Endometrium (tissue), 2 donors: ENCODE measurements around the gene CYRIA.

ENCODE experiments used
- FAIRE-seq: peaks from 2 replicates; lab custom pipeline; 2012; peaks lifted over from hg19 to GRCh38; lab: Jason Lieb, UNC
- donor health status: control.
- donor health status: control.

CYRIA gene

GRCh38 chr2:16665748-16666448 is at the start of gene CYRIA:
TSS of gene CYRIA (minus strand) at chr2:16665834. CDS start at chr2:16588119, 77,715 bp downstream.
- FAIRE-seq, result no peak

- FAIRE-seq, result no peak
These were observed 47.4 kb upstream of the CYRIA start for GRCh38 chr2:16713011-16713423.

- no peak for FAIRE-seq
These were observed 44.1 kb upstream of the CYRIA start for GRCh38 chr2:16709769-16710168.

GRCh38 chr2:16708173-16708572 is 42.5 kb upstream of the CYRIA start:
- no peak for FAIRE-seq

GRCh38 chr2:16707014-16707623 is 41.5 kb upstream of the CYRIA start:
- no peak for FAIRE-seq

- no peak for FAIRE-seq
These were observed 35.1 kb upstream of the CYRIA start for GRCh38 chr2:16700551-16701259.

- FAIRE-seq, result no peak
These were observed 28.2 kb upstream of the CYRIA start for GRCh38 chr2:16693854-16694253.

GRCh38 chr2:16691261-16691660 is 25.6 kb upstream of the CYRIA start:
- FAIRE-seq, result no peak

- no peak for FAIRE-seq
These were observed 22.3 kb upstream of the CYRIA start for GRCh38 chr2:16687955-16688354.

GRCh38 chr2:16687222-16687621 is 21.6 kb upstream of the CYRIA start:
- no peak for FAIRE-seq

- FAIRE-seq, result no peak
These were observed 21.0 kb upstream of the CYRIA start for GRCh38 chr2:16686641-16687040.

- no peak for FAIRE-seq
These were observed 19.7 kb upstream of the CYRIA start for GRCh38 chr2:16685340-16685715.

GRCh38 chr2:16684676-16685339 is 19.2 kb upstream of the CYRIA start:
- FAIRE-seq, result no peak

- no peak for FAIRE-seq
These were observed 17.9 kb upstream of the CYRIA start for GRCh38 chr2:16683576-16683975.

GRCh38 chr2:16682431-16683118 is 16.9 kb upstream of the CYRIA start:
- FAIRE-seq, result no peak

GRCh38 chr2:16680781-16681180 is 15.1 kb upstream of the CYRIA start:
- no peak for FAIRE-seq

- FAIRE-seq, result no peak
These were observed 14.7 kb upstream of the CYRIA start for GRCh38 chr2:16680304-16680703.

GRCh38 chr2:16678964-16679363 is 13.3 kb upstream of the CYRIA start:
- FAIRE-seq, result no peak

- no peak for FAIRE-seq
These were observed 12.2 kb upstream of the CYRIA start for GRCh38 chr2:16677875-16678274.

GRCh38 chr2:16675781-16676180 is 10.1 kb upstream of the CYRIA start:
- FAIRE-seq, result no peak

- FAIRE-seq, result no peak
These were observed 8.5 kb upstream of the CYRIA start for GRCh38 chr2:16674154-16674553.

GRCh38 chr2:16671760-16672159 is 6.1 kb upstream of the CYRIA start:
- no peak for FAIRE-seq
